CD14-positive monocyte (primary cell): ENCODE results near the gene IGSF10. TPM values are rescaled to one million over a fixed set of nuclear protein-coding genes. Genes with fewer than 3 reads are reported as not detected.

Source experiments
- DNase-seq, 3 donors: peaks; one replicate each; pipeline ENCODE4 v3.0.0-alpha.2; 2011 to 2022
- H2AFZ ChIP-seq: 2 replicates; pipeline ENCODE4 v1.6.0; 2012; ENCODE audit warnings: mild to moderate bottlenecking, low read depth, low read length, inconsistent platforms; ENCODE audit not compliant: insufficient read depth, poor library complexity, severe bottlenecking
- H3K27ac ChIP-seq, 2 donors: 1 replicate in 1 of 2; 2 replicates in 1 of 2; pipeline ENCODE4 v1.5.1; 2012 to 2013; ENCODE audit warnings: low read length in 2 of 2, control low read depth in 1 of 2, inconsistent platforms in 1 of 2, low read depth in 1 of 2, mild to moderate bottlenecking in 1 of 2
- H3K27me3 ChIP-seq, 2 donors: one replicate each; pipeline versions ENCODE4 v1.6.0 to v1.6.1; 2011 to 2013; ENCODE audit warnings: low read length in 2 of 2; ENCODE audit not compliant: control insufficient read depth in 2 of 2, insufficient read depth in 2 of 2
- H3K36me3 ChIP-seq, 2 donors: replicated peaks in 1 of 2; 1 replicate in 1 of 2; 2 replicates in 1 of 2; pipeline versions ENCODE4 v1.5.1 to v1.6.1; 2012 to 2013; ENCODE audit warnings: low read length in 2 of 2, control low read depth in 1 of 2, inconsistent platforms in 1 of 2, mild to moderate bottlenecking in 1 of 2; ENCODE audit not compliant: insufficient read depth in 2 of 2, control insufficient read depth in 1 of 2
- H3K4me1 ChIP-seq, 2 donors: 1 replicate in 1 of 2; 2 replicates in 1 of 2; pipeline versions ENCODE4 v1.5.1 to v1.6.1; 2012 to 2013; ENCODE audit warnings: low read length in 2 of 2, control low read depth in 1 of 2, inconsistent platforms in 1 of 2, mild to moderate bottlenecking in 1 of 2, moderate library complexity in 1 of 2; ENCODE audit not compliant: insufficient read depth in 2 of 2, control insufficient read depth in 1 of 2
- H3K4me2 ChIP-seq: replicated peaks from 2 replicates; pipeline ENCODE3; 2012; ENCODE audit warnings: low read length, moderate library complexity, mild to moderate bottlenecking; ENCODE audit not compliant: poor library complexity, severe bottlenecking; ENCODE audit errors: extremely low read depth
- H3K4me3 ChIP-seq, 3 experiments: fragments of 200-600 bp in 1 of 3; sonication (generic) in 1 of 3; replicated peaks in 1 of 3; 1 replicate in 2 of 3; 2 replicates in 1 of 3; pipeline ENCODE4 v1.5.1; 2011 to 2013; ENCODE audit warnings: low read length in 3 of 3, mild to moderate bottlenecking in 3 of 3, control low read depth in 2 of 3, low read depth in 2 of 3, inconsistent platforms in 1 of 3, moderate library complexity in 1 of 3
- H3K79me2 ChIP-seq: 2 replicates; pipeline ENCODE4 v1.6.0; 2012; ENCODE audit warnings: mild to moderate bottlenecking, control low read depth, inconsistent platforms, low read length, moderate library complexity; ENCODE audit not compliant: insufficient read depth
- H3K9ac ChIP-seq: 2 replicates; pipeline ENCODE4 v1.6.0; 2017; ENCODE audit warnings: low read length, mild to moderate bottlenecking; ENCODE audit not compliant: insufficient read depth, poor library complexity, severe bottlenecking
- H3K9me3 ChIP-seq, 2 donors: replicated peaks in 1 of 2; 1 replicate in 1 of 2; 2 replicates in 1 of 2; pipeline versions ENCODE4 v1.5.1 to v1.6.1; 2012 to 2013; ENCODE audit warnings: low read length in 2 of 2, control low read depth in 1 of 2; ENCODE audit not compliant: control insufficient read depth in 1 of 2, insufficient read depth in 1 of 2
- H4K20me1 ChIP-seq: 2 replicates; pipeline ENCODE4 v1.6.0; 2012; ENCODE audit warnings: mild to moderate bottlenecking, low read length, control low read depth, moderate library complexity; ENCODE audit not compliant: insufficient read depth
- H3K27ac Mint-ChIP-seq, 7 donors: one replicate each; pipeline ENCODE4 v1.8.0; 2020; ENCODE audit warnings: mild to moderate bottlenecking in 7 of 7, mixed read lengths in 7 of 7, moderate library complexity in 6 of 7, inconsistent platforms in 2 of 7
- H3K27me3 Mint-ChIP-seq, 3 donors: one replicate each; pipeline ENCODE4 v1.8.0; 2021 to 2022; ENCODE audit warnings: low read depth in 3 of 3, mild to moderate bottlenecking in 3 of 3, mixed read lengths in 3 of 3, moderate library complexity in 3 of 3, inconsistent platforms in 1 of 3
- H3K36me3 Mint-ChIP-seq, 2 donors: one replicate each; pipeline ENCODE4 v1.8.0; 2020; ENCODE audit warnings: mixed read lengths in 2 of 2, inconsistent platforms in 1 of 2, mild to moderate bottlenecking in 1 of 2
- H3K4me1 Mint-ChIP-seq: one replicate; pipeline ENCODE4 v1.8.0; 2020; ENCODE audit warnings: mild to moderate bottlenecking, mixed read lengths
- H3K4me3 Mint-ChIP-seq, 2 donors: one replicate each; pipeline ENCODE4 v1.8.0; 2020; ENCODE audit warnings: mild to moderate bottlenecking in 2 of 2, mixed read lengths in 2 of 2, moderate library complexity in 1 of 2
- H3K9me3 Mint-ChIP-seq, 7 donors: one replicate each; pipeline ENCODE4 v1.8.0; 2020 to 2022; ENCODE audit warnings: mixed read lengths in 7 of 7, mild to moderate bottlenecking in 6 of 7, moderate library complexity in 6 of 7, inconsistent platforms in 2 of 7
- CTCF ChIP-seq: fragments of 200-600 bp; IDR thresholded peaks from one replicate; pipeline ENCODE4 v1.8.0; 2022; ENCODE audit warnings: antibody characterized with exemption, mild to moderate bottlenecking
- WGBS: methylation state at CpG from one replicate; pipeline ENCODE4 v1.1.5; 2013; ENCODE audit warnings: missing lambda C conversion rate; ENCODE audit not compliant: insufficient coverage; 5-methylcytosine and 5-hydroxymethylcytosine counted together
- intact Hi-C, 2 donors: fragments of 100-400 bp; cut with micrococcal nuclease; formaldehyde crosslinking; loops; one replicate each; pipeline versions ENCODE4 v1.15.0 to v1.15.1; 2023
- polyA plus RNA-seq, 3 donors: library from polyadenylated mRNA; depleted of rRNA in 1 of 3; unstranded in 2 of 3; stranded (reverse) in 1 of 3; fragments of 300-500 nt in 2 of 3; fragments of >200 nt in 1 of 3; fragmentation: Illumina TruSeq in 2 of 3; gene quantifications; 1 replicate in 2 of 3; 2 replicates in 1 of 3; pipeline ENCODE4 v1.2.3, GENCODE V29; 2012 to 2021

The IGSF10 gene
- polyA plus RNA-seq, 3 donors = 0.05 to 0.29 TPM; not detected in 1

GRCh38 chr3:151459358-151459757 is 1.5 kb downstream of the IGSF10 start:
- H3K9me3 ChIP-seq = no peaks in the 10 kb centered on the region
- H3K9ac ChIP-seq = no peak overlapping the region
- Mint-ChIP-seq H3K27me3 (peaks cover 24 to 30% (median 26%) of the 10 kb centered on the region in 3 donors), H3K9me3 (no peaks in the 10 kb centered on the region), H3K36me3 (peaks cover 0 to 2% of the 10 kb centered on the region in 2 donors), H3K27ac (no peak overlapping the region), H3K4me3 (peak overlapping the region in 1 of 2 donors; percentile 42), H3K4me1 (peaks cover 8% of the 10 kb centered on the region)
- H3K27me3 ChIP-seq = peaks cover 17 to 30% of the 10 kb centered on the region in 2 donors
- no peak overlapping the region for H3K4me2 ChIP-seq
- H3K4me3 ChIP-seq = no peak overlapping the region
- intact Hi-C loops = no loop called here
- WGBS = no CpG with 5 or more reads among the region's 3 CpGs
- TF ChIP-seq CTCF = no peak
- no peak overlapping the region for H2AFZ ChIP-seq
- H3K79me2 ChIP-seq = no peaks in the 10 kb centered on the region
- H4K20me1 ChIP-seq = no peaks in the 10 kb centered on the region
- H3K27ac ChIP-seq = no peak overlapping the region
- DNase-seq = no peak
- H3K4me1 ChIP-seq = peaks cover 0 to 4% of the 10 kb centered on the region in 2 donors
- no peaks in the 10 kb centered on the region for H3K36me3 ChIP-seq

- H3K4me1 Mint-ChIP-seq = peaks cover 7% of the 10 kb centered on the region
- no peak for TF ChIP-seq CTCF
- Histone ChIP-seq H3K4me2 (no peak overlapping the region), H3K27ac (no peak overlapping the region), H3K9me3 (no peaks in the 10 kb centered on the region), H4K20me1 (no peaks in the 10 kb centered on the region), H3K4me1 (peaks cover 0 to 3% of the 10 kb centered on the region in 2 donors), H3K4me3 (no peak overlapping the region), H3K27me3 (peaks cover 6 to 16% of the 10 kb centered on the region in 2 donors), H3K9ac (no peak overlapping the region), H3K79me2 (no peaks in the 10 kb centered on the region), H2AFZ (no peak overlapping the region), H3K36me3 (no peaks in the 10 kb centered on the region)
- no peak overlapping the region for H3K27ac Mint-ChIP-seq
- DNase-seq = no peak
- no CpG with 5 or more reads among the region's 3 CpGs for WGBS
- no peak overlapping the region for H3K4me3 Mint-ChIP-seq
- intact Hi-C loops = no loop called here
- peaks cover 17 to 19% (median 19%) of the 10 kb centered on the region in 3 donors for H3K27me3 Mint-ChIP-seq
- H3K36me3 Mint-ChIP-seq = peaks cover 0 to 2% of the 10 kb centered on the region in 2 donors
- H3K9me3 Mint-ChIP-seq = no peaks in the 10 kb centered on the region
Measured at GRCh38 chr3:151456065-151456464, 4.8 kb downstream of the IGSF10 start.
